ENCODE results near the gene PRCC. TPM values are rescaled to one million over a fixed set of nuclear protein-coding genes. Genes with fewer than 3 reads are reported as not detected.

The PRCC gene
- total RNA-seq, 1 experiment from 2014 or later: 125 TPM

- H3K4me1 ChIP-seq (ENCODE audit: insufficient read depth, low read length, poor library complexity, severe bottlenecking): no peaks in the 10 kb centered on the region
- H3K36me3 ChIP-seq (ENCODE audit: insufficient read depth, low read length, poor library complexity, severe bottlenecking): no peaks in the 10 kb centered on the region
- ChIA-PET POLR2A (ENCODE audit: low non-redundant PET) (interaction anchor here (0.6 kb wide), 1 partner anchor 9 kb away, joined by 6 read pairs; no protein-coding TSS in a partner anchor), CTCF (interaction anchor here (2.0 kb wide), 1 partner anchor 20 kb away, joined by 14 read pairs; the partner anchor contains the start of gene NTRK1)
- no peak overlapping the region for H3K4me3 ChIP-seq (ENCODE audit: low read depth, low read length, poor library complexity, severe bottlenecking)
- H3K27ac ChIP-seq (ENCODE audit: low read depth, low read length, poor library complexity, severe bottlenecking): no peak overlapping the region
- DNase-seq (ENCODE audit: low spot score): no peak
- no TSS peak for BruUV-seq (replicated peaks)
- H3K27me3 ChIP-seq (replicated peaks; ENCODE audit: insufficient read depth, low read depth, low read length, poor library complexity): no peaks in the 10 kb centered on the region
- intact Hi-C loops (cut with micrococcal nuclease; ENCODE audit: unreplicated experiment): no loop called here
- H3K9me3 ChIP-seq (ENCODE audit: low read depth, low read length, poor library complexity, severe bottlenecking): no peaks in the 10 kb centered on the region
- TF ChIP-seq EZH2 (IDR thresholded peaks at IDR 0.05; ENCODE audit: borderline replicate concordance, low read depth, low read length, poor library complexity, severe bottlenecking) (no peak), CTCF (conservative IDR thresholded peaks at IDR 0.05; ENCODE audit: low read depth, low read length) (no peak)
Measured at GRCh38 chr1:156840186-156840897, 73.0 kb downstream of the PRCC start.

GRCh38 chr1:156840898-156841279 is 73.6 kb downstream of the PRCC start:
- H3K36me3 ChIP-seq (ENCODE audit: insufficient read depth, low read length, poor library complexity, severe bottlenecking): no peaks in the 10 kb centered on the region
- intact Hi-C loops (cut with micrococcal nuclease; ENCODE audit: unreplicated experiment): no loop called here
- H3K27me3 ChIP-seq (replicated peaks; ENCODE audit: insufficient read depth, low read depth, low read length, poor library complexity): no peaks in the 10 kb centered on the region
- no peak for DNase-seq (ENCODE audit: low spot score)
- no peak overlapping the region for H3K27ac ChIP-seq (ENCODE audit: low read depth, low read length, poor library complexity, severe bottlenecking)
- no peak for TF ChIP-seq CTCF (conservative IDR thresholded peaks at IDR 0.05; ENCODE audit: low read depth, low read length)
- TF ChIP-seq EZH2 (IDR thresholded peaks at IDR 0.05; ENCODE audit: borderline replicate concordance, low read depth, low read length, poor library complexity, severe bottlenecking): no peak
- POLR2A ChIA-PET (ENCODE audit: low non-redundant PET): interaction anchor here (0.6 kb wide), 1 partner anchor 10 kb away, joined by 6 read pairs; no protein-coding TSS in a partner anchor
- H3K4me3 ChIP-seq (ENCODE audit: low read depth, low read length, poor library complexity, severe bottlenecking): no peak overlapping the region
- no peaks in the 10 kb centered on the region for H3K9me3 ChIP-seq (ENCODE audit: low read depth, low read length, poor library complexity, severe bottlenecking)
- no peaks in the 10 kb centered on the region for H3K4me1 ChIP-seq (ENCODE audit: insufficient read depth, low read length, poor library complexity, severe bottlenecking)
- no TSS peak for BruUV-seq (replicated peaks)
- CTCF ChIA-PET: no interaction called here

GRCh38 chr1:156841295-156841855 is 74.0 kb downstream of the PRCC start:
- TF ChIP-seq EZH2 (IDR thresholded peaks at IDR 0.05; ENCODE audit: borderline replicate concordance, low read depth, low read length, poor library complexity, severe bottlenecking): no peak
- no peak for TF ChIP-seq CTCF (conservative IDR thresholded peaks at IDR 0.05; ENCODE audit: low read depth, low read length)
- Histone ChIP-seq H3K27ac (ENCODE audit: low read depth, low read length, poor library complexity, severe bottlenecking) (no peak overlapping the region), H3K27me3 (replicated peaks; ENCODE audit: insufficient read depth, low read depth, low read length, poor library complexity) (no peaks in the 10 kb centered on the region), H3K9me3 (ENCODE audit: low read depth, low read length, poor library complexity, severe bottlenecking) (no peaks in the 10 kb centered on the region), H3K4me1 (ENCODE audit: insufficient read depth, low read length, poor library complexity, severe bottlenecking) (no peaks in the 10 kb centered on the region), H3K36me3 (ENCODE audit: insufficient read depth, low read length, poor library complexity, severe bottlenecking) (no peaks in the 10 kb centered on the region), H3K4me3 (ENCODE audit: low read depth, low read length, poor library complexity, severe bottlenecking) (no peak overlapping the region)
- ChIA-PET POLR2A (ENCODE audit: low non-redundant PET) (interaction anchor here (0.6 kb wide), 1 partner anchor 10 kb away, joined by 6 read pairs; no protein-coding TSS in a partner anchor), CTCF (no interaction called here)
- DNase-seq (ENCODE audit: low spot score): no peak
- no TSS peak for BruUV-seq (replicated peaks)
- intact Hi-C loops (cut with micrococcal nuclease; ENCODE audit: unreplicated experiment): no loop called here
